ENCODE data around the gene LRRC56. TPM values are rescaled to one million over a fixed set of nuclear protein-coding genes. Genes with fewer than 3 reads are reported as not detected.

Gene LRRC56
- total RNA-seq, 1 experiment from 2014 or later = 3.4 TPM

- no peak overlapping the region for H2AK5ac ChIP-seq (ENCODE audit: insufficient read length, low read length)
- H3K4me1 ChIP-seq (ENCODE audit: insufficient read depth, low read length) = no peaks in the 10 kb centered on the region
- H3K27ac ChIP-seq (ENCODE audit: insufficient read length, low read depth, low read length) = no peak overlapping the region
- no peak overlapping the region; the same call in 1 of the 2 replicates for H3K14ac ChIP-seq (ENCODE audit: insufficient read depth, low read length)
- no peak overlapping the region for H3T11ph ChIP-seq (ENCODE audit: low read length)
- peaks cover 2 to 4% of the 10 kb centered on the region in 2 experiments; a peak in 1 of 4 replicates for H3K4me1 Mint-ChIP-seq
- H3K9me3 ChIP-seq (ENCODE audit: control insufficient read depth, low read depth, low read length) = no peaks in the 10 kb centered on the region
- H4K91ac ChIP-seq (ENCODE audit: insufficient read length, low read depth, low read length) = no peak overlapping the region
- H4K20me1 ChIP-seq (ENCODE audit: control insufficient read depth, insufficient read depth, insufficient read length) = no peaks in the 10 kb centered on the region
- H3K79me1 ChIP-seq (ENCODE audit: insufficient read depth, low read depth, low read length, poor library complexity, severe bottlenecking) = no peaks in the 10 kb centered on the region
- H3K4ac ChIP-seq (ENCODE audit: low read depth, low read length) = no peak overlapping the region
- H3K4me3 Mint-ChIP-seq = no peak overlapping the region
- H3K9me3 Mint-ChIP-seq = peaks cover 0 to 2% of the 10 kb centered on the region in 2 experiments; a peak in 1 of 5 replicates
- no peak overlapping the region for H3K23ac ChIP-seq (ENCODE audit: insufficient read length, low read depth, low read length)
- no CpG with 5 or more reads among the region's 23 CpGs for WGBS (ENCODE audit: extremely low coverage, insufficient read length, low lambda C conversion rate)
- peaks cover 18% of the 10 kb centered on the region for H3K23me2 ChIP-seq (ENCODE audit: insufficient read length, low read depth, low read length, poor library complexity, severe bottlenecking)
- H3K36me3 Mint-ChIP-seq (ENCODE audit: insufficient read depth in 1 of 3, low read depth in 3 of 3) = peaks cover 5 to 18% (median 10%) of the 10 kb centered on the region in 3 experiments; a peak in 5 of 7 replicates
- H3K27ac Mint-ChIP-seq = no peak overlapping the region
- peaks cover 4% of the 10 kb centered on the region for H3K27me3 Mint-ChIP-seq (ENCODE audit: low read depth)
- H4K8ac ChIP-seq (replicated peaks; ENCODE audit: insufficient read length, low read depth, low read length) = no peak overlapping the region
- no peak overlapping the region for H3K56ac ChIP-seq (ENCODE audit: insufficient read length, low read depth, low read length)
- no peak overlapping the region for H2AFZ ChIP-seq (ENCODE audit: low read length)
- no peak for TF ChIP-seq CTCF (conservative IDR thresholded peaks at IDR 0.05)
- no peak overlapping the region for H2BK5ac ChIP-seq (ENCODE audit: insufficient read length, low read length)
- no peak overlapping the region for H2BK12ac ChIP-seq (ENCODE audit: insufficient read length, low read depth, low read length)
- H3K27me3 ChIP-seq (ENCODE audit: insufficient read depth, low read length) = no peaks in the 10 kb centered on the region
- H3K18ac ChIP-seq (ENCODE audit: insufficient read length, low read depth, low read length) = no peak overlapping the region
- H3K79me2 ChIP-seq (ENCODE audit: insufficient read depth, low read length) = no peaks in the 10 kb centered on the region
- no peak overlapping the region for H3K4me2 ChIP-seq (ENCODE audit: insufficient read depth, insufficient read length, low read length)
- no peak overlapping the region for H2BK120ac ChIP-seq (ENCODE audit: low read depth, low read length, poor library complexity, severe bottlenecking)
- DNase-seq = no peak
- H3K9ac ChIP-seq (ENCODE audit: extremely low read depth, insufficient read length, low read length) = no peak overlapping the region
- H4K5ac ChIP-seq (ENCODE audit: insufficient read length, low read depth, low read length) = no peak overlapping the region
- H2BK15ac ChIP-seq (ENCODE audit: low read depth, low read length) = no peak overlapping the region
- no peak overlapping the region for H2BK20ac ChIP-seq (ENCODE audit: low read depth, low read length, poor library complexity, severe bottlenecking)
Measured at GRCh38 chr11:532527-532985, 4.8 kb upstream of the LRRC56 start.
